Smooth muscle cell (in vitro differentiated cells): ENCODE data around the gene FDXR. TPM values are rescaled to one million over a fixed set of nuclear protein-coding genes. Genes with fewer than 3 reads are reported as not detected.

Source experiments
- DNase-seq: peaks from one replicate; lab custom pipeline; 2025; ENCODE audit not compliant: unreplicated experiment; lab: John Stamatoyannopoulos, UW
- H2AFZ ChIP-seq: fragments of 200-600 bp; sonication (generic); 2 replicates; pipeline ENCODE4 v1.6.0; 2016; ENCODE audit warnings: antibody characterized with exemption, low read depth, mild to moderate bottlenecking
- H3F3A ChIP-seq: fragments of 200-600 bp; sonication (generic); 2 replicates; pipeline ENCODE4 v1.6.0; 2017; ENCODE audit warnings: antibody characterized with exemption, low read depth
- H3K27ac ChIP-seq: fragments of 200-600 bp; sonication (generic); 2 replicates; pipeline ENCODE4 v1.5.1; 2016; ENCODE audit warnings: low read depth, mild to moderate bottlenecking
- H3K27me3 ChIP-seq: fragments of 200-600 bp; sonication (generic); 2 replicates; pipeline ENCODE4 v1.6.1; 2016; ENCODE audit warnings: low read depth, mild to moderate bottlenecking
- H3K36me3 ChIP-seq: fragments of 200-600 bp; sonication (generic); 2 replicates; pipeline ENCODE4 v1.5.1; 2016; ENCODE audit warnings: low read depth
- H3K4me1 ChIP-seq: fragments of 200-600 bp; sonication (generic); 2 replicates; pipeline ENCODE4 v1.5.1; 2016; ENCODE audit warnings: low read depth
- H3K4me2 ChIP-seq: fragments of 200-600 bp; sonication (generic); 2 replicates; pipeline ENCODE4 v1.6.0; 2016; ENCODE audit warnings: mild to moderate bottlenecking
- H3K4me3 ChIP-seq: fragments of 200-600 bp; sonication (generic); 2 replicates; pipeline ENCODE4 v1.5.1; 2016; ENCODE audit warnings: mild to moderate bottlenecking
- H3K79me2 ChIP-seq: fragments of 200-600 bp; sonication (generic); 2 replicates; pipeline ENCODE4 v1.6.0; 2016; ENCODE audit warnings: low read depth, mild to moderate bottlenecking
- H3K9ac ChIP-seq: fragments of 200-600 bp; sonication (generic); 2 replicates; pipeline ENCODE4 v1.6.0; 2016; ENCODE audit warnings: low read depth
- H3K9me3 ChIP-seq: fragments of 200-600 bp; sonication (generic); replicated peaks from 2 replicates; pipeline ENCODE4 v1.5.1; 2016; ENCODE audit warnings: low read depth
- H4K20me1 ChIP-seq: fragments of 200-600 bp; sonication (generic); 2 replicates; pipeline ENCODE4 v1.6.0; 2016; ENCODE audit warnings: low read depth
- CTCF ChIP-seq: fragments of 200-600 bp; sonication (generic); IDR thresholded peaks from 2 replicates; pipeline ENCODE4 v1.5.1; 2017; ENCODE audit warnings: borderline replicate concordance, mild to moderate bottlenecking, antibody characterized with exemption; ENCODE audit not compliant: insufficient read depth, poor library complexity, severe bottlenecking
- whole genome bisulfite sequencing: methylation state at CpG from one replicate; pipeline ENCODE4 v1.1.7; 2016; ENCODE audit warnings: low lambda C conversion rate; 5-methylcytosine and 5-hydroxymethylcytosine counted together
- polyA plus RNA-seq: library from polyadenylated mRNA; unstranded; fragments of >200 nt; fragmentation: Nextera tagmentation; extraction: Ambion mirVana; gene quantifications from 2 replicates; pipeline ENCODE4 v1.2.1, GENCODE V29; 2016
- total RNA-seq: library from RNA; depleted of rRNA; stranded (reverse); fragments of >200 nt; gene quantifications from 2 replicates; pipeline ENCODE4 v1.2.3, GENCODE V29; 2014

Gene FDXR
- total and polyA plus RNA-seq, 2 experiments from 2014 or later = 5.6 to 18.7 TPM

GRCh38 chr17:74816905-74817620, 55.7 kb downstream of the FDXR start:
- WGBS = 88% methylated on average over 18 of the region's 18 CpGs
- Histone ChIP-seq H3K27me3 (no peaks in the 10 kb centered on the region), H3K9me3 (no peaks in the 10 kb centered on the region), H4K20me1 (peaks cover 16% of the 10 kb centered on the region), H3F3A (no peaks in the 10 kb centered on the region), H3K79me2 (no peaks in the 10 kb centered on the region), H2AFZ (no peak overlapping the region), H3K4me1 (no peaks in the 10 kb centered on the region), H3K36me3 (no peaks in the 10 kb centered on the region), H3K9ac (no peak overlapping the region), H3K27ac (no peak overlapping the region), H3K4me3 (no peak overlapping the region), H3K4me2 (no peak overlapping the region)
- no peak for TF ChIP-seq CTCF
- DNase-seq = no peak

- peaks cover 19% of the 10 kb centered on the region for H4K20me1 ChIP-seq
- H3K79me2 ChIP-seq = no peaks in the 10 kb centered on the region
- H3K4me3 ChIP-seq = no peak overlapping the region
- H3K36me3 ChIP-seq = no peaks in the 10 kb centered on the region
- H3K9ac ChIP-seq = no peak overlapping the region
- no peaks in the 10 kb centered on the region for H3K27me3 ChIP-seq
- no peaks in the 10 kb centered on the region for H3K9me3 ChIP-seq
- no peaks in the 10 kb centered on the region for H3K4me1 ChIP-seq
- H3F3A ChIP-seq = no peaks in the 10 kb centered on the region
- no peak overlapping the region for H2AFZ ChIP-seq
- no peak overlapping the region for H3K27ac ChIP-seq
- no peak for TF ChIP-seq CTCF
- no peak overlapping the region for H3K4me2 ChIP-seq
- DNase-seq = no peak
- 87% methylated on average over 15 of the region's 15 CpGs for WGBS
These were observed 57.0 kb downstream of the FDXR start for GRCh38 chr17:74815550-74816370.

- Histone ChIP-seq H3K9me3 (no peaks in the 10 kb centered on the region), H3K27ac (no peak overlapping the region), H3K27me3 (no peaks in the 10 kb centered on the region), H2AFZ (no peak overlapping the region), H3K36me3 (no peaks in the 10 kb centered on the region), H4K20me1 (peaks cover 22% of the 10 kb centered on the region), H3K4me2 (no peak overlapping the region), H3K4me1 (no peaks in the 10 kb centered on the region), H3K9ac (no peak overlapping the region), H3K4me3 (no peak overlapping the region), H3F3A (no peaks in the 10 kb centered on the region), H3K79me2 (no peaks in the 10 kb centered on the region)
- no peak for TF ChIP-seq CTCF
- no peak for DNase-seq
- WGBS = 96% methylated on average over 7 of the region's 7 CpGs
These were observed 57.7 kb downstream of the FDXR start for GRCh38 chr17:74815067-74815466.
